Vagina (tissue), 2 donors: Measurements from ENCODE around the gene CCDC177. TPM values are rescaled to one million over a fixed set of nuclear protein-coding genes. Genes with fewer than 3 reads are reported as not detected.

Experiments used
- DNase-seq, 2 donors: peaks; one replicate each; pipeline ENCODE4 v3.0.0-alpha.2; 2017; ENCODE audit errors: extremely low spot score in 2 of 2
- H3K27ac ChIP-seq: fragments of 200-600 bp; sonication (generic); one replicate; pipeline ENCODE4 v1.5.1; 2019
- H3K27me3 ChIP-seq: fragments of 200-600 bp; sonication (generic); one replicate; pipeline ENCODE4 v1.5.1; 2019
- H3K36me3 ChIP-seq, 2 donors: fragments of 200-600 bp; sonication (generic); one replicate each; pipeline ENCODE4 v1.5.1; 2017 to 2019
- H3K4me1 ChIP-seq: fragments of 200-600 bp; sonication (generic); one replicate; pipeline ENCODE4 v1.5.1; 2019
- H3K4me3 ChIP-seq, 2 donors: fragments of 200-600 bp; sonication (generic); 1 replicate in 1 of 2; 2 replicates in 1 of 2; pipeline ENCODE4 v1.5.1; 2016 to 2019
- H3K9me3 ChIP-seq: fragments of 200-600 bp; sonication (generic); one replicate; pipeline ENCODE4 v1.5.1; 2019
- POLR2A ChIP-seq, 2 donors: fragments of 450-650 bp; IDR thresholded peaks; one replicate each; pipeline ENCODE4 v1.6.1; 2017; ENCODE audit warnings: antibody characterized with exemption in 2 of 2, mild to moderate bottlenecking in 2 of 2, moderate library complexity in 2 of 2
- POLR2AphosphoS5 ChIP-seq, 2 donors: sonication (generic); formaldehyde crosslinking; IDR thresholded peaks; one replicate each; pipeline ENCODE4 v1.9.0; 2017; ENCODE audit warnings: antibody characterized with exemption in 2 of 2, mild to moderate bottlenecking in 2 of 2, low read depth in 1 of 2; ENCODE audit not compliant: insufficient read depth in 1 of 2
- intact Hi-C: fragments of 100-400 bp; cut with DNase I; formaldehyde crosslinking; loops from one replicate; pipeline ENCODE4 v1.15.1; 2023
- total RNA-seq: library from RNA; depleted of rRNA; stranded (reverse); fragments of >200 nt; gene quantifications from one replicate; pipeline ENCODE4 v1.2.3, GENCODE V29; 2016
- TF ChIP-seq, protein P1 (sequence below), 3 experiments: fragments of 450-650 bp in 2 of 3; fragments of 200-600 bp in 1 of 3; sonication (generic) in 1 of 3; IDR thresholded peaks; one replicate each; pipeline ENCODE4 v1.5.1; 2017 to 2019; ENCODE audit warnings: antibody characterized with exemption in 3 of 3, mild to moderate bottlenecking in 2 of 3, moderate library complexity in 2 of 3

The CCDC177 gene
- total RNA-seq, 1 donor from 2014 or later = not detected

DNA sequence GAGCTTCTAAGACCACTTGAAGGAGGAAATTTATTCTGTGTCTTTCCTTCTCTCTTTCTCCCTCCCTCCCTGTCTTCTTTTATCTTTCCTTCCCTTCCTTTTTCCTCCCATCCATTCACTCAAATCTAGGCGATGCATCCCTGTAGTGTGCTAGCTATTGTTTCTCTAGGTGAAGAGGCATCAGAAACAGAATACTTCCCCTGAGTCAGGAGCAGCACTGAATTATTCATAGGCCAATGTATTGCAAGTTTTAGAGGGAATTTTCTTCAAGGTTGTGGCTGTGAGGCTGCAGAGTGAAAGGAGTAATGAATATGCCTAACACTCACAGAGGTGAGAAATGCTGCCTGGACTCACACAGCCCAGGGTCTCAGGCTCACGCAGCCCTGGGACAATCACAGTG is 23.2 kb downstream of the CCDC177 start:
- Histone ChIP-seq H3K27me3 (no peaks in the 10 kb centered on the region), H3K27ac (no peak overlapping the region), H3K4me3 (no peak overlapping the region), H3K9me3 (no peaks in the 10 kb centered on the region), H3K36me3 (no peaks in the 10 kb centered on the region), H3K4me1 (peaks cover 6% of the 10 kb centered on the region)
- TF ChIP-seq POLR2AphosphoS5 (IDR thresholded peaks at IDR 0.05; ENCODE audit: insufficient read depth in 1 of 2, low read depth in 1 of 2) (no peak), POLR2A (IDR thresholded peaks at IDR 0.05) (no peak)
- TF ChIP-seq, protein P1, sequence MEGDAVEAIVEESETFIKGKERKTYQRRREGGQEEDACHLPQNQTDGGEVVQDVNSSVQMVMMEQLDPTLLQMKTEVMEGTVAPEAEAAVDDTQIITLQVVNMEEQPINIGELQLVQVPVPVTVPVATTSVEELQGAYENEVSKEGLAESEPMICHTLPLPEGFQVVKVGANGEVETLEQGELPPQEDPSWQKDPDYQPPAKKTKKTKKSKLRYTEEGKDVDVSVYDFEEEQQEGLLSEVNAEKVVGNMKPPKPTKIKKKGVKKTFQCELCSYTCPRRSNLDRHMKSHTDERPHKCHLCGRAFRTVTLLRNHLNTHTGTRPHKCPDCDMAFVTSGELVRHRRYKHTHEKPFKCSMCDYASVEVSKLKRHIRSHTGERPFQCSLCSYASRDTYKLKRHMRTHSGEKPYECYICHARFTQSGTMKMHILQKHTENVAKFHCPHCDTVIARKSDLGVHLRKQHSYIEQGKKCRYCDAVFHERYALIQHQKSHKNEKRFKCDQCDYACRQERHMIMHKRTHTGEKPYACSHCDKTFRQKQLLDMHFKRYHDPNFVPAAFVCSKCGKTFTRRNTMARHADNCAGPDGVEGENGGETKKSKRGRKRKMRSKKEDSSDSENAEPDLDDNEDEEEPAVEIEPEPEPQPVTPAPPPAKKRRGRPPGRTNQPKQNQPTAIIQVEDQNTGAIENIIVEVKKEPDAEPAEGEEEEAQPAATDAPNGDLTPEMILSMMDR (IDR thresholded peaks at IDR 0.05) = no peak
- no peak for DNase-seq
- intact Hi-C loops = no loop called here

DNA sequence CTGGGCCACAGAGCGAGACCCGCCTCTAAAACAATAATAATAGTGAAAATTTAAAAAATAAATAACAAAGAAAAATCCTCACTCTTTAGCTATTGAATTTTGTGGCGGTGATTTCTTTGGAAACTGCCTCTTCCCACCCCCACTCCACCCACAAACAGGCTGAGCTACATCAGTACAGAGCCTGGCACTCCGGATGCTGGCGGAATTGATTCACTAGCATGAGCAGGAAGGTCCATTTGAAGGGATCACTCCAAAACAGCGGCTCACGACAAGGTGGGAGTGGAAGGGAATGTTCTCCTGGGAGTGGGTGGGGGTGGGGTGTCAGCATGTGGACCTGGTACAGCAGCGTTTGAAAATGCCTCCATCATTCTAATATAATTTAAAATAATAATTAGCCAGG is 26.1 kb downstream of the CCDC177 start:
- DNase-seq = no peak
- intact Hi-C loops = no loop called here
- Histone ChIP-seq H3K4me1 (peaks cover 6% of the 10 kb centered on the region), H3K36me3 (no peaks in the 10 kb centered on the region), H3K9me3 (no peaks in the 10 kb centered on the region), H3K27me3 (no peaks in the 10 kb centered on the region), H3K4me3 (no peak overlapping the region), H3K27ac (no peak overlapping the region)
- TF ChIP-seq POLR2AphosphoS5 (IDR thresholded peaks at IDR 0.05; ENCODE audit: insufficient read depth in 1 of 2, low read depth in 1 of 2) (no peak), POLR2A (IDR thresholded peaks at IDR 0.05) (no peak)
- TF ChIP-seq, protein P1 (IDR thresholded peaks at IDR 0.05) = no peak

- Histone ChIP-seq H3K4me1 (peaks cover 6% of the 10 kb centered on the region), H3K27me3 (no peaks in the 10 kb centered on the region), H3K27ac (no peak overlapping the region), H3K4me3 (peak overlapping the region in 1 of 2 donors; percentile 24), H3K9me3 (no peaks in the 10 kb centered on the region), H3K36me3 (no peaks in the 10 kb centered on the region)
- no peak for DNase-seq
- intact Hi-C loops = no loop called here
- TF ChIP-seq, protein P1 (IDR thresholded peaks at IDR 0.05) = peak in 1 of 3 experiments; percentile 29
- TF ChIP-seq POLR2A (IDR thresholded peaks at IDR 0.05) = no peak
Observed at GRCh38 chr14:69547701-69548348, 26.8 kb downstream of the CCDC177 start.

DNA sequence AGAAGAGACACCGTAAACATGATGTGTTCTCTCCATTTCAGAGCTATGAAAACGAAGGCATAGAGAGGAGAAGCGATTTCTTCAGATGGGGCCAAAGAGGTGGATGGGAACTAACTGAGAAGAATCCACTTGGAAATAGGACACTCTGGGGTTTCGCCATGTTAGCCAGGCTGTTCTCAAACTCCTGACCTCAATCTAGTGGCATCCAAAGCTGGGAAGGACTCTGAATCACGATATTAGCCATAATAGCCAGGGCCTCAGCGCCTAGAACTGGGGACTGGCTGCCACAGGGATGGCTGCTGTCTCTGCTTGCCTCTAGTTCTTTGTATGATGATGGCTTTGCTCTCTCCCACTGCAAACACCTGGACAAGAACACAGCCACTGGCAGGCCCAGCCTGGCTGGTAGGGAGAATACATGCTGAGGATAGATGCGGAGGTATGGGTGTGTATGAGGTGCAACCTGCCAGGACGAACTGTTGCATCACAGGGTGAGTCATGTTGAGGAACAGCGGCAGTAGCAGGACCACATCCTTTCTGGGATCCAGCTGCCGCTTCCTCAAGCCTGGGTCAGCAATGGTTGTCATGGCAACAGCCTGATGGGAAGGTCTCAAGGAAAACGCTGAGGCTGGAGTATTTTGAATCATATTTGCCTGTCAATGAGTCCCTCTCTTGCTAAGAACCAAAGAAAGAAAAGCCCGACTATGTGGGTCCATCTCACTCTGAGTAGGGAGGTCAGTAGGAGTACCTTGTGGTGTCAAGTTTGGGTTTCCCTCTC is 31.1 kb downstream of the CCDC177 start:
- Histone ChIP-seq H3K27me3 (no peaks in the 10 kb centered on the region), H3K9me3 (no peaks in the 10 kb centered on the region), H3K27ac (no peak overlapping the region), H3K36me3 (no peaks in the 10 kb centered on the region), H3K4me3 (no peak overlapping the region), H3K4me1 (peaks cover 10% of the 10 kb centered on the region)
- intact Hi-C loops = no loop called here
- no peak for DNase-seq
- TF ChIP-seq POLR2A (IDR thresholded peaks at IDR 0.05) (no peak), POLR2AphosphoS5 (IDR thresholded peaks at IDR 0.05; ENCODE audit: insufficient read depth in 1 of 2, low read depth in 1 of 2) (peak in 1 of 2 donors; percentile 54)

DNA sequence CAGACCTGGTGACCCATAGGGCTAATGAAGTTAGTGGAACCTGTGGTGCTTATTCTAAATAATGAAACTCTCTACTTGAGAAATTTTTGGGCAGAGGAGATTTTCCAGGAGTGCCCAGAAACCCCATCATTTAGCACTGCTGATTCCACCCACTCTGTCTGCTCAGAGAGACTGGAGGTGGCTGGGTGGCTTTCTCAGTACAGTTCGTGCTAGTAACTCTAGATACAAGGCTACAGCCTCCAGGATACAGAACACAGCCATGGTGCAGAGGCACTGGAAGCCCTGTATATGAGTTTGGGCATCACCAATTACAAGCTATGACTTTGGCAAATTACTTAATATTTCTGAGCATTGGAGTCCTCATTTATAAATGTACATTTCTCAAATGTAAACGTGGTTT is 32.4 kb downstream of the CCDC177 start:
- Histone ChIP-seq H3K27me3 (no peaks in the 10 kb centered on the region), H3K4me3 (no peak overlapping the region), H3K36me3 (no peaks in the 10 kb centered on the region), H3K9me3 (no peaks in the 10 kb centered on the region), H3K4me1 (peaks cover 5% of the 10 kb centered on the region), H3K27ac (no peak overlapping the region)
- no peak for TF ChIP-seq POLR2A (IDR thresholded peaks at IDR 0.05)
- no peak for TF ChIP-seq POLR2AphosphoS5 (IDR thresholded peaks at IDR 0.05; ENCODE audit: insufficient read depth in 1 of 2, low read depth in 1 of 2)
- TF ChIP-seq, protein P1 (IDR thresholded peaks at IDR 0.05) = no peak
- DNase-seq = no peak
- intact Hi-C loops = no loop called here
